Thymus (tissue), 11 donors: ENCODE results near the gene PDE7B. TPM values are rescaled to one million over a fixed set of nuclear protein-coding genes. Genes with fewer than 3 reads are reported as not detected.

ENCODE experiments used
- DNase-seq, 9 donors: peaks; one replicate each; pipeline ENCODE4 v3.0.0-alpha.2; 2013; ENCODE audit warnings: low spot score in 9 of 9, low read depth in 6 of 9, missing footprints in 1 of 9
- H3K27ac ChIP-seq, 2 donors: one replicate each; pipeline ENCODE4 v1.5.1; 2013; ENCODE audit warnings: control low read depth in 1 of 2, low read depth in 1 of 2, low read length in 1 of 2, mild to moderate bottlenecking in 1 of 2, moderate library complexity in 1 of 2
- H3K27me3 ChIP-seq, 2 donors: one replicate each; pipeline ENCODE4 v1.5.1; 2013; ENCODE audit warnings: low read length in 1 of 2; ENCODE audit not compliant: control insufficient read depth in 2 of 2, insufficient read depth in 1 of 2
- H3K36me3 ChIP-seq, 2 donors: one replicate each; pipeline ENCODE4 v1.5.1; 2013; ENCODE audit warnings: low read length in 1 of 2, mild to moderate bottlenecking in 1 of 2, moderate library complexity in 1 of 2; ENCODE audit not compliant: control insufficient read depth in 2 of 2, insufficient read depth in 2 of 2
- H3K4me1 ChIP-seq, 2 donors: one replicate each; pipeline ENCODE4 v1.5.1; 2013; ENCODE audit warnings: low read length in 2 of 2; ENCODE audit not compliant: control insufficient read depth in 2 of 2, insufficient read depth in 2 of 2
- H3K4me3 ChIP-seq, 2 donors: one replicate each; pipeline ENCODE4 v1.5.1; 2013; ENCODE audit warnings: low read length in 2 of 2, control low read depth in 1 of 2, mild to moderate bottlenecking in 1 of 2
- H3K9me3 ChIP-seq, 2 donors: one replicate each; pipeline ENCODE4 v1.5.1; 2013; ENCODE audit warnings: low read length in 1 of 2, mild to moderate bottlenecking in 1 of 2; ENCODE audit not compliant: control insufficient read depth in 2 of 2, insufficient read depth in 1 of 2
- WGBS: extraction: QIAGEN DNeasy Blood & Tissue Kit; methylation state at CpG from one replicate; pipeline ENCODE4 v1.1.7; 2013; 5-methylcytosine and 5-hydroxymethylcytosine counted together
- polyA plus RNA-seq: library from polyadenylated mRNA; stranded (reverse); fragments of 200-250 nt; gene quantifications from one replicate; pipeline ENCODE4 v1.2.3, GENCODE V29; 2013
- total RNA-seq: library from RNA; stranded (reverse); fragments of 120-200 nt; gene quantifications from one replicate; pipeline ENCODE4 v1.2.4, GENCODE V29; 2013
- donor health status: healthy.

The PDE7B gene
- total and polyA plus RNA-seq, 2 donors: 4.4 to 5.8 TPM

DNA sequence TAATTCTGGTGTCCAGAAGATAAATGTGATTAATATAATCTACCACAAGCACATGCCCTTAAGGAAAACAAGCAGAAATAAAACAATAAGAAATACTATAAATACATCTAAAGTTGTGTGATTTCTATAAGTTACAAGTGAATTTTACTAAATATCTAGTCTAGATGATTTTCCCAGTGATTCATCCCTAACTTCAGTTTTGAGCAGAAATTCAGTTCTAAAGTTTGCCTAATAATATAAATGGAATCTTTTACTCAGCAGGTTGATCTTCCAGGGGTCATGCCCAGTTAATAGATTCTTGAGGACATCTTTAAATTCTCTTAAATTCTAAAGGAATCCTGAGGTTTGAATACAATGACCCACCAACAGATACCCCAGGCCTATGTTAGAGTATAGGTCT is 37.3 kb downstream of the PDE7B start:
- H3K27me3 ChIP-seq: no peaks in the 10 kb centered on the region
- H3K36me3 ChIP-seq: no peaks in the 10 kb centered on the region
- no peak for DNase-seq
- no peaks in the 10 kb centered on the region for H3K4me1 ChIP-seq
- no peak overlapping the region for H3K27ac ChIP-seq
- H3K4me3 ChIP-seq: no peak overlapping the region
- H3K9me3 ChIP-seq: no peaks in the 10 kb centered on the region

DNA sequence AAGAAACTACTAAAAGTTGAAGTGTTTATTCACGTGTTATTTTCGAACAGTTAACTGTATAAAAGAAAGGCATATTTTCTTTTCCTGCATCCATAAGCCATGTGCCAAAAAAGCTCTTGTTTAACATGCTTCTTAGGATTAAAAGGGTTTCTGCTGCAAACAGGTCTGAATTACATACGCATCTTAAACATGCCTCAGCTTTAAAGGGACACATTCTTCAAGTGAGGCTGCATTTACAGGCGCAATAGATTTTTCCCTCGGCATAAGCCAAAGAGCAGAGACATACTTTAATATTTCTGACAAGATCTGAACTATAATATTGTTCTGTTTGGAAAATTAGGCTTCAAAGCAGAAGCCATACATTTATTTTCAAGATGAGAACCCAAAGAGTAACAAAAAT is 39.4 kb downstream of the PDE7B start:
- peaks cover 0 to 2% of the 10 kb centered on the region in 2 donors for H3K36me3 ChIP-seq
- H3K27me3 ChIP-seq: no peaks in the 10 kb centered on the region
- 98% methylated on average over 5 of the region's 5 CpGs for WGBS
- DNase-seq: no peak
- no peaks in the 10 kb centered on the region for H3K4me1 ChIP-seq
- no peak overlapping the region for H3K4me3 ChIP-seq
- H3K9me3 ChIP-seq: no peaks in the 10 kb centered on the region
- no peak overlapping the region for H3K27ac ChIP-seq

DNA sequence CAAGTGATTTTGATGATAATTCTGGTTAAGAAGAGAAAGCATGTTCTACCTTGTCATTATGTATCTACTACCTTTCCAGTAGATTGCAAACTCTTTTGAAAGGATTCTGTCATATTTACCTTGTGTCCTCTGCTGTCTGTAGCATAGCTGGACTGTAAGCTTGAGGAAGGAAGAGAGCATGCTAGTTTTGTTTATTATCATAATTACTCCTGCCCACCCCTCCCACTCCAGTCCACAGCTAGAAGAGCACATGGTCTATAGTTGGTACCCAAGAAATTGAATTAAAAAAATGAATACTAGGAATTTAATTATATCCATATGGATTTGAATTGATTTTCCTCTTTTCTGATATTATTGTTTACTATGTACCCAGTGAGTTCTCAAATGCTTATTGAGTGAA is 40.2 kb downstream of the PDE7B start:
- no peak overlapping the region for H3K4me3 ChIP-seq
- H3K27me3 ChIP-seq: no peaks in the 10 kb centered on the region
- no peak for DNase-seq
- no peaks in the 10 kb centered on the region for H3K9me3 ChIP-seq
- H3K27ac ChIP-seq: no peak overlapping the region
- peaks cover 0 to 2% of the 10 kb centered on the region in 2 donors for H3K36me3 ChIP-seq
- peaks cover 0 to 2% of the 10 kb centered on the region in 2 donors for H3K4me1 ChIP-seq

DNA sequence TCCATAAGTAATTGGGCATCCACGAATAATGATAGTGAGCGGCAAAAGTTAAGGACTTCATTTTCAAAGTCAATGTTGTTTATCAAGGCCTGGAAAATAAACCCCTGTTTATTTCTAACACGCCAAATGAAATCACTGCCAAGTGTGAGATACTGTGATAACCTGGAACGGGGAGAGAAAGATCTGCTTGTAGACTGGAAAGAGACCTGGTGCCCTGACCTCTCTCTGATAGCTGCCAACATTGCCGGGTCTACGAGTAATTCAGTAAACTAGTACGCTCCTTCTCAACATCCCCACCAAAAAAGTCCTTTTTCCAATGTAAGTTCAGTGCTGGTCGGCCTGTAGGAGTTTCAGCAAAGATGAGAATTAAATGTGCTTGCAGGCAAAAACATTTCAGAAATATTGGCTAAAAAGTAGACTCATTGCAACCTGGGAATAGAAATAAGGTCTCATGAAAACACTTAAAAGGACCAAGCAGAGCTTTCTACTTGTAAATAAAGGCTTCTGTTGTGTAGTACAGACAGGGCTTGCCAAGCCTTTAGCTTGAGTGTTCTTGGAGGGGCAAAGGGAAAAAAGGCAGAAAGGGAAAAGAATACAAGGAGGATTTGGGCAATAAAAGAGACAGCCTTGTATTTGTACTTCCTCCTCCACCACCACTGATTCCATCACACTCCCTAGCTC is 43.9 kb downstream of the PDE7B start:
- Histone ChIP-seq H3K4me3 (no peak overlapping the region), H3K27me3 (no peaks in the 10 kb centered on the region), H3K27ac (no peak overlapping the region), H3K36me3 (peaks cover 0 to 2% of the 10 kb centered on the region in 2 donors), H3K9me3 (no peaks in the 10 kb centered on the region), H3K4me1 (peaks cover 0 to 4% of the 10 kb centered on the region in 2 donors)
- no peak for DNase-seq
- WGBS: 98% methylated on average over 8 of the region's 8 CpGs

DNA sequence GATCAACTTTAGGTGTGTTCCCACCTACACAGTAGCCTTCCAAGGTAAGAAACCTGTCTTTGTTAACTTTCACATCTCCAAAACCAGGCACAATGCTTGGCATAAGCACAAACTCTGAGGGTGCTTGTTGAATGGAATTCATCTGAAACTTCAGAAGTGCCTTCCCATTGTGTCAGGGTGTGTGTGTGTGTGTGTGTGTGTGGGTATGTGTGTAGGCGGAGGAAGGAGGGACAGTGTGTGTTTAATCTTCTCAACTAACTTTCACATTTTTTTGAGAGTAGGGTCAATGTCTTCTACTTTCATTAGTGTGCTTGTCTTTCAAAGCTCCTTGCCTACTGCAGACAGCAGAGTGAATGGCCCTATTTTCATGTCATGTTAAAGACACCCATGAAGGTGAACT is 45.6 kb downstream of the PDE7B start:
- H3K27ac ChIP-seq: no peak overlapping the region
- no peaks in the 10 kb centered on the region for H3K9me3 ChIP-seq
- no peaks in the 10 kb centered on the region for H3K27me3 ChIP-seq
- peaks cover 0 to 6% of the 10 kb centered on the region in 2 donors for H3K4me1 ChIP-seq
- H3K36me3 ChIP-seq: peaks cover 0 to 2% of the 10 kb centered on the region in 2 donors
- no peak overlapping the region for H3K4me3 ChIP-seq
- WGBS: 55% methylated on average over 1 of the region's 1 CpG
- DNase-seq: no peak

DNA sequence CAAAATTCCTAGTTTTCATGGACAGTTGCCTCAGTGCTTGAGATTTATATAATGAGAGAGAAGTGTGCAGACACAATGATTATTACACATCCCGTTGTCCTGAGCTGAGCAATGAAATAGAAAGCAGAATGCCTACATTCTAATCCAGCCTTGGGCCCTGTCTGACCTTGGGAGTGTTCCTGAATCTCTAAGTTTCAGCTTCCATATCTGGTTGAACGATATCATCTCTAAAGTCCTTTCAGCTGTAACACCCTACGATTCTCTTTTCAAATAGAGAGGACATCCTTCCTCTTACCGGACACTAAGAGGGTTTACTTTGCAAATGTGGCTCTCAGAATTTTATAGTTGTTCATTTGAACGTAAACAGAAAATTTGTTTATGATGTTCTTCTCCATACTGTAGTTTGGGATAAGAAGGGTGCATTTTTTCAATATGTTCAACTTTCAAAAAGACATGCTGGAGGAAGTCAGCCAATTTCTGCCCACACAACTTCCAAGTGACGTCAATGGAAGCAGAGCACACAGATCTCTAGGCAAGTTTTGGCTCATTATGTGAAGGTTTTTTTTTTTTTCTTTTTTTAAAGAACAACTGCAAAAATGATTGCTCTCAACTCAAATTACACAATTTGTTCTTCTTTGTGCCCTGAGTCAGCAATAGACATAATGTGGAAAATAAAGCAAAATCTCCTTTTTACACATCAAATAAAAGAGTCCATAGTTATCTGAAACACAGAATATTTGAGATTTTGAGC is 50.4 kb downstream of the PDE7B start:
- Histone ChIP-seq H3K9me3 (no peaks in the 10 kb centered on the region), H3K27ac (peak overlapping the region; percentile 53 to 55), H3K4me1 (peaks cover 0 to 2% of the 10 kb centered on the region in 2 donors), H3K36me3 (no peaks in the 10 kb centered on the region), H3K27me3 (no peaks in the 10 kb centered on the region), H3K4me3 (no peak overlapping the region)
- DNase-seq: peak in 3 of 9 donors; percentile 23 to 53 (median 26)
- WGBS: 84% methylated on average over 6 of the region's 6 CpGs

DNA sequence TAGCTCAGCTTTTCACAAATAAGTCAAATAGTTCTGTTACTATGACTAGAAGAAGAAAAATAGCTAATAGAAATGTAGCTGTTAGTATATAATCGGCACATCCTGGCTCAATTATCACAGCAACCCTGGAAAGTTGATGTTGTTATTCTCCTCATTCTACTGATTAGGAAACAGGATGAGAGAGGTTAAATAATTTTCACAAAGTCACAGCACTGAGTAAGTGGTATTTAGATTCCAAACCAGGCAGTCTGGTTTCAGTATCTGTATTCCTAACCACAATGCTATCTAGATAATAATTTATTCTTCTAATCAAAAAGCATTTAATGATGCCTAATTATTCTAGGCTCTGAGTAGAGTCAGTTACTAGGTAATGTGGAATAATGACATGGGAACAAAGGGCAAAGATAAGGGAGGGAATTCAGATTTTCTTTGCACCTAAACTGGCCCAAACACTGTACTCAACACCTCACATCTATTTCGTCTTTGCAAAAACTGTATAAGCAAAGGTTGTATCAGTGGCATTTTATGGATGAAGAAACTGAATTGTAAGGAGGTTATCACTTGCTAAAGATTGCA is 51.3 kb downstream of the PDE7B start:
- H3K4me1 ChIP-seq: peaks cover 0 to 2% of the 10 kb centered on the region in 2 donors
- WGBS: 92% methylated on average over 2 of the region's 2 CpGs
- H3K4me3 ChIP-seq: no peak overlapping the region
- no peak for DNase-seq
- no peaks in the 10 kb centered on the region for H3K27me3 ChIP-seq
- H3K36me3 ChIP-seq: no peaks in the 10 kb centered on the region
- H3K9me3 ChIP-seq: no peaks in the 10 kb centered on the region
- H3K27ac ChIP-seq: peak overlapping the region; percentile 20 to 40

DNA sequence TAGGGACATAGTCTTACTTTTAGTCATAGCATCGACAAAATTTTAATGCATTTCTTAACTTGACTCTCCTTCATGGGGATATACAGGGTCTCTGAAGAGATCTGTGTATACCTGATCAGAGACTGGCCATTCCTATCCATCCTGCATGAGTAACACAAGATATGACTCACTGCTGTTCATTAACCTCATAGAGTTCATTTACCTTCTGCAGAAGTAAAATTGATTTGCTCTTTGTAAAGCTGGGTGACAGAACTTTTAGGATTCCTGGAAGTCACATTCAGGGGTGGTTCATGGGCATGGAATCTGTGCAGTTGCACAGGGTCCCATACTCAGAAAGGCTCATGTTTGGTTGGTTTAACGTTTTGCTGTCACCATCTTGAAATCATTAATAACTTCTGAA is 53.2 kb downstream of the PDE7B start:
- DNase-seq: no peak
- H3K4me1 ChIP-seq: peaks cover 0 to 4% of the 10 kb centered on the region in 2 donors
- H3K36me3 ChIP-seq: no peaks in the 10 kb centered on the region
- no peaks in the 10 kb centered on the region for H3K9me3 ChIP-seq
- H3K27me3 ChIP-seq: no peaks in the 10 kb centered on the region
- no peak overlapping the region for H3K27ac ChIP-seq
- 78% methylated on average over 2 of the region's 2 CpGs for WGBS
- no peak overlapping the region for H3K4me3 ChIP-seq

DNA sequence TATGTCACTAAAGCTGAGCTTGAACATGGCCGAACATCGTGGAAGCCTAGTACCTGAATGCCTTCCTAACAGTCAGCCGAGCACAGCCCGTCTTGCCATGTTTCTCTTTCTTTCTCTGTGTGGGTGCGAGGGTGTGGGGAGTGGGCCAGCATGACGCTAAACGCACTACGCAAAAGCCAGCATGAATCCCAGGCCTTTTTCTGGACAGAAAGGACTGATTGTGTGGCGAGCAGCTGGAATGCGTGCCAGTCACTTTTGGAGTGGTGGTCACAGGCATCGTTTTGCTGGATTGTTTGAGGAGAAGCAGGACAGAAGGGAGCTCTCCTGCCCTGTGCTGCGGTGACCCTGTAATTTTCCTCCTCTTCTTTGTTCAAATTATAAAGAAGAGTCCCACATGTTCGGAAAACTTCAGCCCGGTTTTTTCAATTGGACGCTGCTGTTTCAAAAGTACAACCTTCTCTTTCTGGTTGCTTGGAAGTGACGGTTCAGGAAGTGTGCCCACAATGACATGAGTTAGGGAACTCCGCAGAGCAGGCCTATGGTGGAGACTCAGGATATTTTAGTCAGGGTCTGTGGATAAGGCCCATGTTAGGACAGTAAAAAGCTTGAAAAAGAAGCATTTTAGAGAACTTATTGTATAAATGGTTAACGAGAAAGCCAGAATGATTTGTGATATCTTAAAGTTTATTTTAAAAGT is 54.3 kb downstream of the PDE7B start:
- Histone ChIP-seq H3K9me3 (no peaks in the 10 kb centered on the region), H3K27me3 (no peaks in the 10 kb centered on the region), H3K27ac (no peak overlapping the region), H3K4me1 (peaks cover 0 to 5% of the 10 kb centered on the region in 2 donors), H3K36me3 (no peaks in the 10 kb centered on the region), H3K4me3 (no peak overlapping the region)
- DNase-seq: no peak
- 95% methylated on average over 18 of the region's 18 CpGs for WGBS
